NCI-H2029 (cell line): ENCODE data around the gene ITGA3.
A peak's percentile ranks its signal among the peaks of the same experiment; 100 is the strongest.

ENCODE experiments used
- DNase-seq: peaks from one replicate; lab custom pipeline; 2025; lab: John Stamatoyannopoulos, UW

Gene ITGA3

DNA sequence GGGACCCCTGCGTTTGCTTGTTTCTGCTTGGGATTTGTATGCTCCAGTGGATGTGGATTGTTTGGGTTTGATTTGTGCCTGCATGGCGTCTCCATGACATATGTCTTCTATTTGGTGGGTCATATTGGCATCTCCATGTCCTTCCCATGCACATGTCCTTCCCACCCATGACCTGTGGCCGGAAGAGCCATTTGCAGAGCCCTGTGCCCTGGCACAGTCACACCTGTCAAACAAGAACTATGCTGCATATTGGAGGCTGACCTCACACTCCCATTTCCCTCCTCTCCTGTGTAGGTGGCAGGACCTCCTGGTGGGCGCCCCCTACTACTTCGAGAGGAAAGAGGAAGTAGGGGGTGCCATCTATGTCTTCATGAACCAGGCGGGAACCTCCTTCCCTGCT, 15.8 kb downstream of the ITGA3 start:
- no peak for DNase-seq

DNA sequence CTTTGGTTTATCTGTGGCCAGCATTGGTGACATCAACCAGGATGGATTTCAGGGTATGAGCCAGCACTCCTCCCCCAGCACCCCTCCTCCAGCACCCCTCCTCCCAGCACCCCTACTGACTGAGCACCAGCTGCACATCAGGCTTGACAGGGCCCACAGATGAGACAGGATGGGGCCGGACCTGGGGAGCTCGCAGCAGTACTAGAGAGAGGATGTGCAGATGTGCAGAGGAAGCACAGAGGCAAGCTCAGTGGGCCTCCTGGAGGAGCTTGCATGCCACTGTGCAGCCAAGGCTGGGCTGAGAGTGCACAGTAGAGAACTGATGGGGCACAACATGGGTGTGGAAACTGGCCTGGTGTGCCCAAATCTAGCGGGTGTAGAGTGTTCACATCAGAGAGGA, 16.2 kb downstream of the ITGA3 start:
- no peak for DNase-seq

DNA sequence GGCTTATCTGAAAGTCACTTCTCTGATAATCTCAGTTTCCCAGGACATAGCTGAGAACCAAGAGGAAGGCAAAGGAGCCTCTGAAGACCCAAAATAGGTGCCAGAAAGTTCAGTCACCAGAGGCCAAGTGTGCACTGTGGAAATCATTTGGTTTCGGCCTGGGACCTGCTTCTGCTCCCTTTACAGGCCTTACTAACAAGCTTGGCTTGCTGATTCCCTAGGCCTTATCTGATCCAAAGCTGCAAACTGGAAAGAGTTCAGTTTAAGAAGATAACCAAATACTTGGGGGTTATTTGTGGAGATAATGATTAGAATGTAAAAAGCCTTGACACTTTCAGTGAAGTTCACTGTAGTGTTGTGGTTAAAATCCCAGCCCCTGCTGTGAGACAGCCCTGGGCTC, 17.0 kb downstream of the ITGA3 start:
- no peak for DNase-seq

DNA sequence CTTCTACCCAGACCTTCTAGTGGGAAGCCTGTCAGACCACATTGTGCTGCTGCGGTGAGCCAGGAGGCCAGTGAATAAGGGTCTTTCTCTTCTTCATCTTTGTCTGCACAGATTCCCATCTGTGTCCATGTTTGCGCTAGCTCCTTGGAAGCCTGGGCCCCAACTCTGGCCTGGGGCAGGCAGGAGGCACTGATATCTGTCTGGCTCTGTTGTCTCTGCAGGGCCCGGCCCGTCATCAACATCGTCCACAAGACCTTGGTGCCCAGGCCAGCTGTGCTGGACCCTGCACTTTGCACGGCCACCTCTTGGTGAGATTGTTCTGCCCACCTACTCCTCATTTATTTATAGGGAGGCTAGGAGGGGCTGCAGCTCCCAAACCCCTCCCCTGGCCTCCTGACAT, 18.3 kb downstream of the ITGA3 start:
- DNase-seq = no peak

DNA sequence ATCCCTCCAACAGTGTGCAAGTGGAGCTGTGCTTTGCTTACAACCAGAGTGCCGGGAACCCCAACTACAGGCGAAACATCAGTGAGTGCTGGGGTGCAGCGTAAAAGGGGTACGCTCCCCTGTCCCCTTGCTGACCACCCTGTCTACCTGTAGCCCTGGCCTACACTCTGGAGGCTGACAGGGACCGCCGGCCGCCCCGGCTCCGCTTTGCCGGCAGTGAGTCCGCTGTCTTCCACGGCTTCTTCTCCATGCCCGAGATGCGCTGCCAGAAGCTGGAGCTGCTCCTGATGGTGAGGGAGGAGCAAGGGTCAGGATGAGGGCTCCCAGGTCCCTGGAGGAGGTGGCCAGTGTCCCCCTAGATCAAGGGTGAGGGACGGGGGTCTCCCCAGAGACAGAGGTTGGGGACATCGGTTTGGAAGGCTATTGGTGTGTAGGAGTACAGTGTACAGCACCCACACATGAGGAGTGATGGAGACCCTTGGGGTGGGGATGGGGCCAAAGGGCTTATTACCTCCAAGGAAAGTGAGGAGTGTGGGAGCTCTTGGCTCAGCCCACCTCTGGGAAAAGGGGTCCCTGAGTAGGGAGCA, 19.6 kb downstream of the ITGA3 start:
- DNase-seq = no peak

DNA sequence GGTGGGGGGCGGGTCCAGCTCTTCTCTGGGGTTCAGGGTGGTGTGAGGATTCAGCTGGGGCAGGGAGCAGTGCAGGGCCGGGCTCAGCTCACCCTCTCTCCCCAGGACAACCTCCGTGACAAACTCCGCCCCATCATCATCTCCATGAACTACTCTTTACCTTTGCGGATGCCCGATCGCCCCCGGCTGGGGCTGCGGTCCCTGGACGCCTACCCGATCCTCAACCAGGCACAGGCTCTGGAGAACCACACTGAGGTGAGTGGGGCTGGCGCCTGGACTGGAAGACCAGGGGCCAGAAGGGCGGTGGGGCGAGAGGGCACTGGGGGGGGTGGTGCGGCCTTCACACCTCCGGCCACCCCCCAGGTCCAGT, 20.3 kb downstream of the ITGA3 start:
- DNase-seq = no peak

DNA sequence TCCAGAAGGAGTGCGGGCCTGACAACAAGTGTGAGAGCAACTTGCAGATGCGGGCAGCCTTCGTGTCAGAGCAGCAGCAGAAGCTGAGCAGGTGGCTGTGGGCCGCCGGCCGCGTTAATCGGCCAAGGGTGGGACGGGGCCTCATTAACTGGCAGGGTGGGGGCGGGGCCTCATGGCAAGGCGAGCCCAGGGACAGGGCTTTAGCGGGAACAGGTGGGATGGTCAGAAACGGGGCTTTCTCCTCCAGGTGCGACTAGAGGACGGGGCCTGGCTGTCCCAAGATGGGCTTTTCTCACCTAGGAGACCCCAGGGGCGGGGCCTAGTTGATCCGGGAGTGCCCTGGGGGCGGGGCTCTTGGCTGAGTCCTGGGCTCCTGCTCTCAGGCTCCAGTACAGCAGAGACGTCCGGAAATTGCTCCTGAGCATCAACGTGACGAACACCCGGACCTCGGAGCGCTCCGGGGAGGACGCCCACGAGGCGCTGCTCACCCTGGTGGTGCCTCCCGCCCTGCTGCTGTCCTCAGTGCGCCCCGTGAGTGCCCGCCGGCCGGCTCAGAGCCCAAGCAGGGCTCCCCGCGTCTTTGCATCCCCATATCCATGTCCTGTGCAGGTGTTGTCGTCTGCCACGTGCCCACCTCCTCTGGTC, 20.8 kb downstream of the ITGA3 start:
- DNase-seq = no peak

DNA sequence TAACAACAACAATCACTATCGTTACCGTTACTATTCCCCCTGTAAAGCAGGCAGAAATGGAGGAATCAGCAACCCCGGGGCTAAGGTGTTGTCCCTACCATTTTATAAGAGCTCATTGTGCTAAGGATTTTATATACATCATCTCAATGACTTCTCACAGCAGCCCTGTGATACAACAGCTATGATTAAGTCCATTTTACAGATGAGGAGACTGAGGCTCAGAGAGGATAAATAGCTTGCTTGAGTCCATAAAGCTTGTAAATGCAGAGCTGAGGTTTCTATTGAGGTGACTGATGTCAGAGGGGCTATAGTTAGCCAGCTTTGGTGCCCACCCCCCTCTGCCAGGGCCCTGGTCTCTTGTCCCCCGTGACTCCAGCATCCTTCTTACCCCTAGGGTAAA, 22.5 kb downstream of the ITGA3 start:
- DNase-seq = no peak

DNA sequence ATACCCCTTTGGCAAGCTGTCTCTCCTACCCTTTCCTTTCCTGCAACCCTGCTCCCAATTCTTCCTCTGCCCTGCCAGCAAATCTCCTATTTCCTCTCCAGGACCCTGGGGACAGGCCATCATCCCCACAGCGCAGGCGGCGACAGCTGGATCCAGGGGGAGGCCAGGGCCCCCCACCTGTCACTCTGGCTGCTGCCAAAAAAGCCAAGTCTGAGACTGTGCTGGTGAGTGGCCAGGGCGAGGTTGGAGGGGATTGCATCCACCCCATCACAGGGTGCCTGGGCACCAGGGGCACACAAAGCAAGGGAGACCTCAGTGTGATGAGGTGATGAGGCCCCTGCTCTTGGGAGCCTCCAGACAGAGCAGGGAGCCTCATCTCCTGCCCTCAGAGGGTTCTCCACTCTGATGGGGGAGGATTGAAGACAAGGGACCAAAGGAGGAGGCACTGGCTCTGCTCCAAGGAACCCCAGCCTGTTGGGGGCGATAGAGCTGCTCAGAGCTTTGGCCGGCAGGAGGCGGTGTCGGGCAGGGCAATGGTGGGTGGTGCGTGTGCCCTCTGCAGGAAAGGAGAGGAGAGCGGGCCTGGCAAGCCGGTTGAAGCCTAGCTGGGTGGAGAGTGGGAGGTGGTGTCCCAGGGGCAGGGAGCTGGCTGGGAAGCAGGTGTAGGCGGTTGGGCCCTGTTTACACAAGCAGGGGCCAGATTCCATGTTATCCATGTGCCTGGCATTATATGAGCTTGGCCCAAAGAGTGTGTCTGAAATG, 23.6 kb downstream of the ITGA3 start:
- DNase-seq = no peak

DNA sequence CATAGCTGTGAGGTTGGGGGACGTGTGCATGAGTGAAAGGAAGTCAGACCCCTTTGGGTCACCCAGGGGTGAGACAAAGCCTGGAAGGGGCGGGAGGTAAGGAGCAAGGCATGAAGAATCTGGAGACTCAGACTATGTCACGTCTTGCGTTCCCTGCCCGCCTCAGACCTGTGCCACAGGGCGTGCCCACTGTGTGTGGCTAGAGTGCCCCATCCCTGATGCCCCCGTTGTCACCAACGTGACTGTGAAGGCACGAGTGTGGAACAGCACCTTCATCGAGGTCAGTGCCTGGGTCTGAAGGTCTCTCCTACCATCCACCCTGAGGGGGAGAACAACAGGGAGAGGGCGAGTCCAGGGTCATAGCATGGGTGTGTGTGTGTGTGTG, 24.2 kb downstream of the ITGA3 start:
- DNase-seq = no peak

DNA sequence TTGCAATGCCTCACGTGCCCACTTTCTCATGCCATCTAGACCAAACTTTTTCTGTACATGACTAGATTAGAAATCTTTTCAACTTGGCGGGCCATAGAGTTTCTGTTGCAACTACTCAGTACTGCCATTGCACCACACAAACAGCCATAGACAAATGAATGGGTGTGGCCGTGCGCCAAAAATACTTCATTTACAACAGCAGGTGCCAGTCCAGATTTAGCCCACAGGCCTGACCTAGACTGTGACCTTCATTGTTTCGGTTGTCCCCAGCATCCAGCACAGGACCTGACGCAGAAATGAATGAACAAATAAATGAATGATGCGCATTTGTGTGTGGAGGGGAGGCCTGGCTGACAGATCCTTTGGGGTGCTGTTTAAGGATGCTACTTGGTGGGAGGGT, 24.9 kb downstream of the ITGA3 start:
- no peak for DNase-seq

DNA sequence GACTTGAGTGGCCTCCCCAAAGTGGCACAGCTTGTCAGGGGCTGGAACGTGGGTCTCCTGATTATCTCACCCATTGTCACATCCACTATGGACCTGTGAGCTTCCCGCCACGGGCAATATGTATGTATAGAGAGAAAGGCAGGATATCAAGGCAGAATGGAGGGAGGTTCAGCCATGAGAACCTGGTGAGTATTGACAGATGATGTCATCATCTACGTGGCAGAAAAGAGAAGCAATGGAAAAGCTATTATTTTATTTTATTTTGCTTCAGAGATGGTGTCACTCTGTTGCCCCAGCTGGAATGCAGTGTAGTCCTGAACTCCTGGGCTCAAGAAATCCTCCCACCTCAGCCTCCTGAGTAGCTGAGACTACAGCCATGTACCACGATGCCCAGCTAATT, 25.8 kb downstream of the ITGA3 start:
- no peak for DNase-seq

DNA sequence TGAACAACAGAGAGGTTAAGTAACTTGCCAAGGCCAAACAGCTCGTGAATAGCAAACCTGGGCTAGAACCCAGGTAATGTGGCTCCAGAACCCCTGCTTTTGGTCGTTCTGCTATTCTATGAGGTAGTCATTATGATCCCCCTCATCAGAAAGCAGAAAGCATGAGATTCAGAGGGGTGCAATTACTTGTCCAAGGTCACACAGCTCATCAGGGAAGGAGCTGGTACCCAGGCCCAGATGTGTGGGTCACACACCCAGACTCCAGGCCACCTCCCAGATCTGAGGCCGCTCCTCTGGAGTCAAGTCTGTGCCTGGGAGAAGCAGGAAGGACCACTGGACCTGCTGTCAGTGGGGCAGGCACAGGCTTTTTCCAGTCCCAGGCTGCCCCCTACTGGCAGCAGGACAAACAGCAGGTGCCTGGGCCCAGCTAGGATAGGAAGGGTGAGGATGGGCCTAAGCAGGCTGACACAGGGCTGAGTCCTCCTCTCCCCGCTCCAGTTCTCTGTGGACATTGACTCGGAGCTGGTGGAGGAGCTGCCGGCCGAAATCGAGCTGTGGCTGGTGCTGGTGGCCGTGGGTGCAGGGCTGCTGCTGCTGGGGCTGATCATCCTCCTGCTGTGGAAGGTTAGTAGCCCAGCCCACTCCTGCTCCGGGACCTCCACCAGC, 31.5 kb downstream of the ITGA3 start:
- peak; percentile 16 for DNase-seq

DNA sequence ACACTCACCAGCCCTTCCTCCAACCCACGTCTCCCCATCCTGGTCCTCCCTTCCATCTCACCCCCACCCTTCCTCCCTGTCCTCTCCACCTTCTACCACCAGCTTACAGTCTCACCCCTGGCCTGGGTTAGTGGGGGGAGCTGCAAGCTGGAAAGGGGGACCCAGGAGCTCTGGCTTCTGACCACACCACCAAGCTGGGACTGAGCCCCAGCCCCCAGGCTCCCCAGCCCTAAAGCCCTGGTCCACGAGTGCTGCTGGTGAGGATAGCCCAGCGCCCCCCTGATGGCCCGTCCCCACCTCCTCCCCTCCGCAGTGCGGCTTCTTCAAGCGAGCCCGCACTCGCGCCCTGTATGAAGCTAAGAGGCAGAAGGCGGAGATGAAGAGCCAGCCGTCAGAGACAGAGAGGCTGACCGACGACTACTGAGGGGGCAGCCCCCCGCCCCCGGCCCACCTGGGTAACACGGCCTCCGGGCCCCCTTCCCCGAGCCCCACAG, 32.0 kb downstream of the ITGA3 start:
- no peak for DNase-seq

DNA sequence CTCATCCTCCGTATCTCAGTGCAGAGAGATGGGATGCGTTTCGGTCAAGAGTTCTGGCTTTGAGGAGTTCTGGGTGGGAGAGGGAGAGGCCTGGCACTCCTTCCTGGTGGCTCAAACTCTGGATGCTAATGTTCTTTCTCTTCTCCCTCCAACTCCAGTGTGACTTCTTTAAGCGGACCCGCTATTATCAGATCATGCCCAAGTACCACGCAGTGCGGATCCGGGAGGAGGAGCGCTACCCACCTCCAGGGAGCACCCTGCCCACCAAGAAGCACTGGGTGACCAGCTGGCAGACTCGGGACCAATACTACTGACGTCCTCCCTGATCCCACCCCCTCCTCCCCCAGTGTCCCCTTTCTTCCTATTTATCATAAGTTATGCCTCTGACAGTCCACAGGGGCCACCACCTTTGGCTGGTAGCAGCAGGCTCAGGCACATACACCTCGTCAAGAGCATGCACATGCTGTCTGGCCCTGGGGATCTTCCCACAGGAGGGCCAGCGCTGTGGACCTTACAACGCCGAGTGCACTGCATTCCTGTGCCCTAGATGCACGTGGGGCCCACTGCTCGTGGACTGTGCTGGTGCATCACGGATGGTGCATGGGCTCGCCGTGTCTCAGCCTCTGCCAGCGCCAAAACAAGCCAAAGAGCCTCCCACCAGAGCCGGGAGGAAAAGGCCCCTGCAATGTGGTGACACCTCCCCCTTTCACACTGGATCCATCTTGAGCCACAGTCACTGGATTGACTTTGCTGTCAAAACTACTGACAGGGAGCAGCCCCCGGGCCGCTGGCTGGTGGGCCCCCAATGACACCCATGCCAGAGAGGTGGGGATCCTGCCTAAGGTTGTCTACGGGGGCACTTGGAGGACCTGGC, 33.3 kb downstream of the ITGA3 start:
- no peak for DNase-seq

DNA sequence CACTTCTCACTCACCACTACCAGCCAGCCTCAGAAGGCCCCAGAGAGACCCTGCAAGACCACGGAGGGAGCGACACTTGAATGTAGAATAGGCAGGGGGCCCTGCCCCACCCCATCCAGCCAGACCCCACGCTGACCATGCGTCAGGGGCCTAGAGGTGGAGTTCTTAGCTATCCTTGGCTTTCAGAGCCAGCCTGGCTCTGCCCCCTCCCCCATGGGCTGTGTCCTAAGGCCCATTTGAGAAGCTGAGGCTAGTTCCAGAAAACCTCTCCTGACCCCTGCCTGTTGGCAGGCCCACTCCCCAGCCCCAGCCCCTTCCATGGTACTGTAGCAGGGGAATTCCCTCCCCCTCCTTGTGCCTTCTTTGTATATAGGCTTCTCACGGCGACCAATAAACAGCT, 34.2 kb downstream of the ITGA3 start:
- DNase-seq = no peak

DNA sequence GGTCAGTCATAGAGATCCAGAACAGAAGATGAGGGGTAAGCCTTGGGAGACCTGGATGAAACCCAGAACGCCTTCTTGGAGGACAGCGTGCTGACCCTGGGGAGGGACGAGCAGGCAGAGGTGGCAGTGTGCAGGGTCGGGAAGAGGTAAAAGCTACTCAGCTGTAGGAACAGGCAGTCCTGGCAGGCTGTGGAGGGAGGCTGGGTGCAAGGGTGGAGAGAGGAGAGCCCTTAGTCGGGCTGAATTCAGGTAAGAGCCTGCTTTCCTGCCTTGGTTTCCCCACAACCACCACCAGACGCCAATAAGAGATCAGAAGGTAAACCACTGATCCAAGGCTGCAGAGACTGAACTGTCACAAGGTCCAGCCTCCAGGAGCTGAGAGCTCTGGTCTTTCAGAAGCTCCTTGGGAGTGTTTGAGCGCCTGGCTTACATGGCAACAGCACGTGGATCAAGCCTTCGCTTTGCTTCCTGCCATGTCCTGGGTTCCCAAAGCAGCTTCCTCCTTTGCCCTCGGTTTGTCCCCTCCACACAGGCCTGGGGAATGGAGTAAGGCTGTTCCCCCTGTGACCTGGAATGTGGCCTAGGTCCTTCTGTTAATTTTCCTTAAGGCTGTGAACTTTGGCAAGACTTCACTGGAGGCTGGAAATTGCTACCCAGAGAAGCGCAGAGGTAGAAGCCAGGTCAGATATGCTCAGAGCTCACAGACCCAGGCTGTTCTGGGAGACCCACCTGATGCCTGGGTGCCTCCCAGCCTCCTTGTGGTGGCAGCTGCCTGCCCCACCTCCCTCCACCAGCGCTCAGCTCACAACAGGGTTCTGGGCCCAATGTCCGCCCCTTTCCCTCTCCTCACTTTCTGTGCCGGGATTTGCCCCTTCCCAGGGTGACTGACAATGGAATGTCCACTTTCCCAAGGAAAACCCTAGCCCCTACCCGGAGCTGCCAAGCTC, 35.3 kb downstream of the ITGA3 start:
- DNase-seq = no peak

DNA sequence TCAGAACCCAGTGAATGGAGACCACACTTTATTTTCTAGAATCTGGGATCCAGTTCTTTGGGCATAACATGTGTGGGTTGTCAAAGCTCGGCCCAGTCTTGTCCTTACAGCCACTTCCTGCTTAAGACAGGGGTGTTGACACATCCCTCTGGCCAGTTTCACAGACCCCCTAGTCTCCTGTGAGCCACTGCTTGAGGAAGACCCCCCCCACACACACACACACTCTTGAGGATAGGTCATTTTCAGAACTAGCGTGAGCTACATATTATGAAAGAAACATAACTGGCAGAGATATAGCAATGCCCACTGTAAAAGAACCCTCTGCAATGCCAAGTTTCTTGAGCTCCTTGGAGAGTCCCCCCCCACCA, 36.0 kb downstream of the ITGA3 start:
- DNase-seq = no peak

DNA sequence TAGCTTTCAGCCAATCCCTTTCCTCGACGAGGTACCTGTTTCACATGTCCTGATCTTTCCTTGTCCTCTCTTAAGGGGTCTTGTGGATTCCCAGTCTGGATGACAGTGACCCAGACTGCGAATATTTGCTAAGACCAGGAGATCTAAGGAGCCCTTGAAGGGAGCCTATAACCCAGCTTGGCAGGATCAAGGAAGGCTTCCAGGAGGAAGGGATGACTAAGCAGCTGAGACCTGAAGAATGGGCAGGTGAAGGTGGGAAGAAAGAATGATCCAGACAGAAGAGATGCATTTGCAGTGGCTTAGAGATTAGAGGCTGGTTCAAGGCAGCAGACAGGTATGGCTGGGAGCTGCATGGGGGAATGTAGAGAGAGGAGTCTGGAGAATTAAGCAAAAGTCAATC, 37.3 kb downstream of the ITGA3 start:
- DNase-seq = no peak

DNA sequence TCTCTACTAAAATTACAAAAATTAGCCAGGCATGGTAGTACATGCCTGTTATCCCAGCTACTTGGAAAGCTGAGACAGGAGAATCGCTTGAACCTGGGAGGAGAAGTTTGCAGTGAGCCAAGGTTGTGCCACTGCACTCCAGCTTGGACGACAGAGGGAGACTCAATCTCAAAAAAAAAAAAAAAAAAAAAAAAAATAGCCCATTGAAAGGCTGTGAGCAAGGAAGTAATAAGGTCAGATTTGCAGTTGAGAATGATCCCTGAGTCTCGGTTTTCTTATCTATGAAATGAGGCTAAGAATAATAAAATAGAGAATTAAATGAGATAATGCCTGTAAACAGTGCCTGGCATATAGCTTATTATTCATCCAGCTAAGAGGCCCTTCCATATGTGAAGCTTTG, 37.9 kb downstream of the ITGA3 start:
- no peak for DNase-seq

DNA sequence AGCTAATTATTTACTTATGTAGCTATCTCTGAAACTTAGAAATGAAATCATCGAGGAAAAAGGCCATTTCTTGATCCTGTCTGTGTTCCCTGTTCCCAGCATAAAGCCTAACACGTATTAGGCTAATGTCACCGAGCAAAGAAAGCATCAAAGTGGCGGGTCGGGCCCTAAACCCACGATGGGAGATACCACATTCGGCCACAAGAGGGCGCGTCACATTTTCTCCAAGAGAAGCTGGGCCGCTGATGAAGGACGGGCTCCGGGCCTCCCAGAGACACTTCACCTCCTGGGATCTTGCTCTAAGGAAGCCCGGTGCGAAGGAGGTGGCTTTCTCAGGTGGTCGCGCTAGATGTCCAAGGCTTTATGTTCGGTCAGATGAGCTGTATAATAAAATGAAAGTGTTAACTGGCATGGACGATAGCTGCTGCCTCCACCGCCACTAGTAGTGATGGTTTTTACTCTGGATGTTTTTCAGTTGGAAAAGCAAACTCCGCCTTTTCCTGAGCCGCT, 38.4 kb downstream of the ITGA3 start:
- peak; percentile 59 for DNase-seq
